Astrocyte (in vitro differentiated cells and primary cell): Measurements from ENCODE around the gene ARFRP1.

Source experiments
- EZH2 ChIP-seq: IDR thresholded peaks from 2 replicates; pipeline ENCODE4 v1.6.1; 2012; ENCODE audit warnings: mild to moderate bottlenecking, low read length, inconsistent platforms; ENCODE audit not compliant: insufficient read depth
- TF ChIP-seq, protein P1 (sequence below): IDR thresholded peaks from 2 replicates; pipeline ENCODE4 v1.5.1; 2011; ENCODE audit warnings: low read depth, mild to moderate bottlenecking, inconsistent platforms, low read length, moderate library complexity; ENCODE audit not compliant: insufficient read depth

DNA sequence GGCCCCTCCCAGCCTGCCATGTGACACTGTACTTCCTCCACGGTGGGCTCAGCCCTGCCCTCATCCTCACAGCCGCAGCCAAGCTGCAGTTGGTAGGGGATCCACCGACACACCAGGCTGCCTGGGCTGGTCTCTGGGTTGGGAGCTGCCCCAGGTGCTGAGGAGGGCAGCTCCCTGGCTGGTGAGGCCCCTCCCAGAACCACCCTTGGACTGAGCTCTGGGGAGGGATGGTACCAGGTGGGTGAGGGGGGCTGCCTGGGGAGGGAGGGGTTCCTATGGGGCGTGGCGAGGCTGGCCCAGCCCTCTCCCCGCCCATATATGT lies 11.5 kb downstream of the ARFRP1 start:
- TF ChIP-seq, protein P1, sequence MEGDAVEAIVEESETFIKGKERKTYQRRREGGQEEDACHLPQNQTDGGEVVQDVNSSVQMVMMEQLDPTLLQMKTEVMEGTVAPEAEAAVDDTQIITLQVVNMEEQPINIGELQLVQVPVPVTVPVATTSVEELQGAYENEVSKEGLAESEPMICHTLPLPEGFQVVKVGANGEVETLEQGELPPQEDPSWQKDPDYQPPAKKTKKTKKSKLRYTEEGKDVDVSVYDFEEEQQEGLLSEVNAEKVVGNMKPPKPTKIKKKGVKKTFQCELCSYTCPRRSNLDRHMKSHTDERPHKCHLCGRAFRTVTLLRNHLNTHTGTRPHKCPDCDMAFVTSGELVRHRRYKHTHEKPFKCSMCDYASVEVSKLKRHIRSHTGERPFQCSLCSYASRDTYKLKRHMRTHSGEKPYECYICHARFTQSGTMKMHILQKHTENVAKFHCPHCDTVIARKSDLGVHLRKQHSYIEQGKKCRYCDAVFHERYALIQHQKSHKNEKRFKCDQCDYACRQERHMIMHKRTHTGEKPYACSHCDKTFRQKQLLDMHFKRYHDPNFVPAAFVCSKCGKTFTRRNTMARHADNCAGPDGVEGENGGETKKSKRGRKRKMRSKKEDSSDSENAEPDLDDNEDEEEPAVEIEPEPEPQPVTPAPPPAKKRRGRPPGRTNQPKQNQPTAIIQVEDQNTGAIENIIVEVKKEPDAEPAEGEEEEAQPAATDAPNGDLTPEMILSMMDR = no peak
- TF ChIP-seq EZH2 = no peak
